ENCODE data around the gene LTB.

DNA sequence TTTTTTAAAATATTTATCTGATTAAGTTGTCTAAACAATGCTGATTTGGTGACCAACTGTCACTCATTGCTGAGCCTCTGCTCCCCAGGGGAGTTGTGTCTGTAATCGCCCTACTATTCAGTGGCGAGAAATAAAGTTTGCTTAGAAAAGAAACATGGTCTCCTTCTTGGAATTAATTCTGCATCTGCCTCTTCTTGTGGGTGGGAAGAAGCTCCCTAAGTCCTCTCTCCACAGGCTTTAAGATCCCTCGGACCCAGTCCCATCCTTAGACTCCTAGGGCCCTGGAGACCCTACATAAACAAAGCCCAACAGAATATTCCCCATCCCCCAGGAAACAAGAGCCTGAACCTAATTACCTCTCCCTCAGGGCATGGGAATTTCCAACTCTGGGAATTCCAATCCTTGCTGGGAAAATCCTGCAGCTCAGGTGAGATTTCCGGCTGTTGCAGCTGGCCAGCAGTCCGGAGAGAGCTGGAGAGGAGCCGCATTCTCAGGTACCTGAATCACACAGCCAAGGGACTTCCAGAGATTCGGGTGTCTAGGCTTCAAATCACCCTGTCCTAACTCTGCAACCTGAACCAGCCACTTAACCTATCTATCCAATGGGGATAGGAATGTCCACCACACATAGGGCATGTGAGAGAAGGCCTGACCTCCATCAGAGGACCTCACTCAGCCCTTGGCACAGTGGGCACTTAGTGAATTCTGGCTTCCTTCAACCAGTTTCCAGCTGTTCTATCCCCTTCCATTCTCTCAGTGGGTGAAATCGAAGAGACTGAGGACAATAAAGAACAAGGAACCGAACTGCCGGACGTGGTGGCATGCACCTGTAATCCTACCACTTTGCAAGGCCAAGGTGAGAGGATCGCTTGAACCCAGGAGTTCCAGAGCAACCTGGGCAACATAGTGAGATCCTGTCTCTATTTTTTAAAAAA is 3.8 kb downstream of the LTB start:
- TF ChIP-seq, protein P1, sequence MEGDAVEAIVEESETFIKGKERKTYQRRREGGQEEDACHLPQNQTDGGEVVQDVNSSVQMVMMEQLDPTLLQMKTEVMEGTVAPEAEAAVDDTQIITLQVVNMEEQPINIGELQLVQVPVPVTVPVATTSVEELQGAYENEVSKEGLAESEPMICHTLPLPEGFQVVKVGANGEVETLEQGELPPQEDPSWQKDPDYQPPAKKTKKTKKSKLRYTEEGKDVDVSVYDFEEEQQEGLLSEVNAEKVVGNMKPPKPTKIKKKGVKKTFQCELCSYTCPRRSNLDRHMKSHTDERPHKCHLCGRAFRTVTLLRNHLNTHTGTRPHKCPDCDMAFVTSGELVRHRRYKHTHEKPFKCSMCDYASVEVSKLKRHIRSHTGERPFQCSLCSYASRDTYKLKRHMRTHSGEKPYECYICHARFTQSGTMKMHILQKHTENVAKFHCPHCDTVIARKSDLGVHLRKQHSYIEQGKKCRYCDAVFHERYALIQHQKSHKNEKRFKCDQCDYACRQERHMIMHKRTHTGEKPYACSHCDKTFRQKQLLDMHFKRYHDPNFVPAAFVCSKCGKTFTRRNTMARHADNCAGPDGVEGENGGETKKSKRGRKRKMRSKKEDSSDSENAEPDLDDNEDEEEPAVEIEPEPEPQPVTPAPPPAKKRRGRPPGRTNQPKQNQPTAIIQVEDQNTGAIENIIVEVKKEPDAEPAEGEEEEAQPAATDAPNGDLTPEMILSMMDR (IDR thresholded peaks at IDR 0.05): no peak
- no peak for TF ChIP-seq ZFX (IDR thresholded peaks at IDR 0.05; ENCODE audit: borderline replicate concordance)

Measured in 22Rv1 (cell line).